ENCODE data around the gene MARK4. TPM values are rescaled to one million over a fixed set of nuclear protein-coding genes. Genes with fewer than 3 reads are reported as not detected.

Gene MARK4
- total RNA-seq, 1 experiment from 2014 or later: 49.4 TPM

DNA sequence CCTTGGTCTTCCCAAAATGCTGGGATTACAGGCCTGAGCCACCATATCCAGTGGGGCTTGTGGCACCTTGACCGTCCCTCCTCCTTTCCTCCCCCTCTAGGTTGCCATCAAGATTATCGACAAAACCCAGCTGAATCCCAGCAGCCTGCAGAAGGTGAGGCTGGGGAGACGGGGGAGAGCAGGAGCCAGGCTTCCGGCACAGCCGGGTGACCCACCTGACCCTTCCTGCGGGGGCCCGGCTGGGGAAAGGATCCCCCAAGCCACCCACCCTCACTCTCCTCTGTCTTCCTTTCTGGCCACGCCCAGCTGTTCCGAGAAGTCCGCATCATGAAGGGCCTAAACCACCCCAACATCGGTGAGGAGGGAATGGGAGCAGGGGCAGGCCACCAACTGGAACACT, 11.9 kb downstream of the MARK4 start:
- Histone ChIP-seq H3K27ac (no peak overlapping the region), H3K9me3 (ENCODE audit: insufficient read depth, low read depth) (no peaks in the 10 kb centered on the region), H3K79me2 (ENCODE audit: low read depth) (no peaks in the 10 kb centered on the region), H3K36me3 (ENCODE audit: low read depth) (no peaks in the 10 kb centered on the region), H2AFZ (no peak overlapping the region), H3F3A (ENCODE audit: insufficient read depth, low read depth) (no peaks in the 10 kb centered on the region), H3K27me3 (ENCODE audit: insufficient read depth, low read depth) (no peaks in the 10 kb centered on the region), H3K9me2 (ENCODE audit: insufficient read depth) (no peaks in the 10 kb centered on the region), H4K20me1 (ENCODE audit: insufficient read depth) (no peaks in the 10 kb centered on the region), H3K4me3 (no peak overlapping the region), H3K4me2 (no peak overlapping the region), H3K4me1 (replicated peaks; ENCODE audit: insufficient read depth) (no peaks in the 10 kb centered on the region)
- BruUV-seq (replicated peaks): no TSS peak
- TF ChIP-seq, protein P1, sequence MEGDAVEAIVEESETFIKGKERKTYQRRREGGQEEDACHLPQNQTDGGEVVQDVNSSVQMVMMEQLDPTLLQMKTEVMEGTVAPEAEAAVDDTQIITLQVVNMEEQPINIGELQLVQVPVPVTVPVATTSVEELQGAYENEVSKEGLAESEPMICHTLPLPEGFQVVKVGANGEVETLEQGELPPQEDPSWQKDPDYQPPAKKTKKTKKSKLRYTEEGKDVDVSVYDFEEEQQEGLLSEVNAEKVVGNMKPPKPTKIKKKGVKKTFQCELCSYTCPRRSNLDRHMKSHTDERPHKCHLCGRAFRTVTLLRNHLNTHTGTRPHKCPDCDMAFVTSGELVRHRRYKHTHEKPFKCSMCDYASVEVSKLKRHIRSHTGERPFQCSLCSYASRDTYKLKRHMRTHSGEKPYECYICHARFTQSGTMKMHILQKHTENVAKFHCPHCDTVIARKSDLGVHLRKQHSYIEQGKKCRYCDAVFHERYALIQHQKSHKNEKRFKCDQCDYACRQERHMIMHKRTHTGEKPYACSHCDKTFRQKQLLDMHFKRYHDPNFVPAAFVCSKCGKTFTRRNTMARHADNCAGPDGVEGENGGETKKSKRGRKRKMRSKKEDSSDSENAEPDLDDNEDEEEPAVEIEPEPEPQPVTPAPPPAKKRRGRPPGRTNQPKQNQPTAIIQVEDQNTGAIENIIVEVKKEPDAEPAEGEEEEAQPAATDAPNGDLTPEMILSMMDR (conservative IDR thresholded peaks at IDR 0.05): no peak
- TF ChIP-seq EZH2 (IDR thresholded peaks at IDR 0.05; ENCODE audit: low read depth): no peak
- intact Hi-C loops (cut with micrococcal nuclease; ENCODE audit: unreplicated experiment): no loop called here
- DNase-seq: no peak
- POLR2A ChIA-PET (ENCODE audit: unreplicated experiment): no interaction called here
- CTCF ChIA-PET: no interaction called here

DNA sequence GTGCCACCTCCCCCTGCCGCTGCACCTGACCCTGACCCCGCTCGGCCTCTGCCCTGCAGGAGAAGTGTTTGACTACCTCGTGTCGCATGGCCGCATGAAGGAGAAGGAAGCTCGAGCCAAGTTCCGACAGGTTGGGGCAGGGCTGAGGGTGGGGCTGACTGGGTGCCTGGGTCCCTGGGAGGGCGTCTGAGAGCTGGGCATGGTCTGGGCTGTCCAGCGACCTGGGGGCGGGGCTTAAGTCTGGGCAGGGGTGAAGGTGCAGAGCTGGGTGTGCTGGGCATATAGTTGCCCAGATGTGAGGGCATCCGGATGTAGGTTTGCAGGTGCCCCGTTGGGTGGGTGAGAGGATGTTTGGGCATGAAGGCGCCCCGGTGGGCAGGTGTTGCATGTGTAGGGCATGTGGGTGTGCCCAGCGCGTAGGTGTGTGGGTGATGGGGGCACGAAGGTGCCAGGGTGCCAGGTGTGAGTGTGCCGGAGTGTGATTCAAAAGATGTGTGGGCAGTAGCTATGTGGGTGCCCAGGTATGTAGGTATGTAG, 13.8 kb downstream of the MARK4 start:
- BruUV-seq (replicated peaks): no TSS peak
- ChIA-PET CTCF (no interaction called here), POLR2A (ENCODE audit: unreplicated experiment) (interaction anchor here (0.6 kb wide), 1 partner anchor 12 kb away, joined by 6 read pairs; no protein-coding TSS in a partner anchor)
- H3K36me3 ChIP-seq (ENCODE audit: low read depth): no peaks in the 10 kb centered on the region
- H3K4me3 ChIP-seq: no peak overlapping the region
- H3K27ac ChIP-seq: no peak overlapping the region
- no peak overlapping the region for H2AFZ ChIP-seq
- intact Hi-C loops (cut with micrococcal nuclease; ENCODE audit: unreplicated experiment): no loop called here
- no peaks in the 10 kb centered on the region for H3K9me2 ChIP-seq (ENCODE audit: insufficient read depth)
- H3F3A ChIP-seq (ENCODE audit: insufficient read depth, low read depth): no peaks in the 10 kb centered on the region
- no peak for DNase-seq
- TF ChIP-seq EZH2 (IDR thresholded peaks at IDR 0.05; ENCODE audit: low read depth): no peak
- TF ChIP-seq, protein P1 (conservative IDR thresholded peaks at IDR 0.05): no peak
- H3K4me2 ChIP-seq: no peak overlapping the region
- no peaks in the 10 kb centered on the region for H3K79me2 ChIP-seq (ENCODE audit: low read depth)
- H4K20me1 ChIP-seq (ENCODE audit: insufficient read depth): no peaks in the 10 kb centered on the region
- H3K4me1 ChIP-seq (replicated peaks; ENCODE audit: insufficient read depth): no peaks in the 10 kb centered on the region
- no peaks in the 10 kb centered on the region for H3K9me3 ChIP-seq (ENCODE audit: insufficient read depth, low read depth)
- no peaks in the 10 kb centered on the region for H3K27me3 ChIP-seq (ENCODE audit: insufficient read depth, low read depth)

DNA sequence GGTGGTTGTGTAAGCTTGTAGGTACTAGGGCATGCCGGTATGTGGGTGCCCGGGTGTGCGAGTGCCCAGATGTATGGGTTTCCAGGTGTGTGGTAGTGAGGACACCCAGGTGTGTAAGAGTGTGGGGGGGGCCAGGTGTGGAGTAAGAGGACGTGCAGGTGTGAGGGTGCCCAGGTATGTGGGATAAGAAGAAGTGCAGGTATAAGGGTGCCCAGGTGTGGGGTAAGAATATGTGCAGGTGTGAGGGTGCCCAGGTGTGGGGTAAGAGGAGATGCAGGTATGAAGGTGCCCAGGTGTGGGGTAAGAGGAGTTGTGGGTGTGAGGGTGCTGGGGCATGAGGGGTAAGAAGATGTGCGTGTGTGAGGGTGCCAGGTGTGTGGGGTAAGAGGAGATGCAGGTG, 14.3 kb downstream of the MARK4 start:
- H3K27ac ChIP-seq: no peak overlapping the region
- no TSS peak for BruUV-seq (replicated peaks)
- no peaks in the 10 kb centered on the region for H3K36me3 ChIP-seq (ENCODE audit: low read depth)
- H3K9me2 ChIP-seq (ENCODE audit: insufficient read depth): no peaks in the 10 kb centered on the region
- TF ChIP-seq, protein P1 (conservative IDR thresholded peaks at IDR 0.05): no peak
- no peak for TF ChIP-seq EZH2 (IDR thresholded peaks at IDR 0.05; ENCODE audit: low read depth)
- H3F3A ChIP-seq (ENCODE audit: insufficient read depth, low read depth): no peaks in the 10 kb centered on the region
- H3K4me3 ChIP-seq: no peak overlapping the region
- H3K4me1 ChIP-seq (replicated peaks; ENCODE audit: insufficient read depth): no peaks in the 10 kb centered on the region
- no peak overlapping the region for H3K4me2 ChIP-seq
- H3K27me3 ChIP-seq (ENCODE audit: insufficient read depth, low read depth): no peaks in the 10 kb centered on the region
- H2AFZ ChIP-seq: no peak overlapping the region
- intact Hi-C loops (cut with micrococcal nuclease; ENCODE audit: unreplicated experiment): no loop called here
- CTCF ChIA-PET: no interaction called here
- no peak for DNase-seq
- POLR2A ChIA-PET (ENCODE audit: unreplicated experiment): no interaction called here
- no peaks in the 10 kb centered on the region for H3K79me2 ChIP-seq (ENCODE audit: low read depth)
- H3K9me3 ChIP-seq (ENCODE audit: insufficient read depth, low read depth): no peaks in the 10 kb centered on the region
- no peaks in the 10 kb centered on the region for H4K20me1 ChIP-seq (ENCODE audit: insufficient read depth)
